Urothelium cell line (cell line): ENCODE measurements around the gene SLC38A7.
"Not testable (repeated sequence)": the region's sequence is repeated elsewhere in the genome, so short reads cannot be mapped to it uniquely, and the experiment has no call there.

ENCODE experiments used
- DNase-seq: peaks from one replicate; pipeline ENCODE4 v3.0.0; 2011; ENCODE audit warnings: low spot score, mixed read lengths
- FAIRE-seq: peaks from 2 replicates; lab custom pipeline; 2011; peaks lifted over from hg19 to GRCh38; lab: Jason Lieb, UNC

Gene SLC38A7

GRCh38 chr16:58684354-58685083, at the start of gene SLC38A7:
Gene SLC38A7 (minus strand): TSS chr16:58684770. CDS start chr16:58680126, 4,644 bp downstream.
- DNase-seq (peak; percentile 95), FAIRE-seq (peak; percentile 52)

- FAIRE-seq (peak; percentile 91), DNase-seq (peak; percentile 93)
Observed at GRCh38 chr16:58733671-58734458, 49.3 kb upstream of the SLC38A7 start, which contains the start of gene GOT2. Gene GOT2 (minus strand): TSS chr16:58734316. CDS start chr16:58734228, 88 bp downstream.

GRCh38 chr16:58733248-58733670, 48.7 kb upstream of the SLC38A7 start:
- no peak for DNase-seq
- FAIRE-seq: no peak

- DNase-seq: no peak
- FAIRE-seq: no peak
Observed at GRCh38 chr16:58732545-58733247, 48.1 kb upstream of the SLC38A7 start.

- DNase-seq (no peak), FAIRE-seq (no peak)
Observed at GRCh38 chr16:58730724-58731370, 46.3 kb upstream of the SLC38A7 start.

GRCh38 chr16:58727796-58728568, 43.4 kb upstream of the SLC38A7 start:
- DNase-seq (no peak), FAIRE-seq (no peak)

GRCh38 chr16:58727028-58727781, 42.6 kb upstream of the SLC38A7 start:
- DNase-seq (no peak), FAIRE-seq (no peak)

GRCh38 chr16:58723109-58723508, 38.5 kb upstream of the SLC38A7 start:
- FAIRE-seq (no peak), DNase-seq (no peak)

GRCh38 chr16:58717994-58718393, 33.4 kb upstream of the SLC38A7 start:
- no peak for FAIRE-seq
- DNase-seq: no peak

- FAIRE-seq: no peak
- DNase-seq: no peak
Observed at GRCh38 chr16:58716468-58716867, 31.9 kb upstream of the SLC38A7 start.

- no peak for DNase-seq
- no peak for FAIRE-seq
Observed at GRCh38 chr16:58713742-58714141, 29.2 kb upstream of the SLC38A7 start.

- no peak for FAIRE-seq
Observed at GRCh38 chr16:58709333-58709732, 24.8 kb upstream of the SLC38A7 start.

GRCh38 chr16:58699151-58699550, 14.6 kb upstream of the SLC38A7 start:
- no peak for FAIRE-seq
- DNase-seq: no peak

More at GRCh38 chr16:58709333-58709732, 24.8 kb upstream of the SLC38A7 start:
- no peak for DNase-seq

GRCh38 chr16:58695368-58695767, 10.8 kb upstream of the SLC38A7 start:
- FAIRE-seq: no peak
- no peak for DNase-seq

- no peak for FAIRE-seq
Observed at GRCh38 chr16:58692450-58692849, 7.9 kb upstream of the SLC38A7 start.

GRCh38 chr16:58686985-58687706, 2.6 kb upstream of the SLC38A7 start:
- DNase-seq: not testable (repeated sequence)

More at GRCh38 chr16:58692450-58692849, 7.9 kb upstream of the SLC38A7 start:
- no peak for DNase-seq

GRCh38 chr16:58685084-58685449, 497 bp upstream of the SLC38A7 start:
- DNase-seq (no peak), FAIRE-seq (no peak)

More at GRCh38 chr16:58686985-58687706, 2.6 kb upstream of the SLC38A7 start:
- not testable (repeated sequence) for FAIRE-seq

- no peak for FAIRE-seq
- no peak for DNase-seq
Observed at GRCh38 chr16:58684001-58684353, 593 bp downstream of the SLC38A7 start.

GRCh38 chr16:58679763-58680162, 4.8 kb downstream of the SLC38A7 start:
- DNase-seq (no peak), FAIRE-seq (no peak)
